ENCODE data around the gene TRIM60. TPM values are rescaled to one million over a fixed set of nuclear protein-coding genes. Genes with fewer than 3 reads are reported as not detected.

Gene TRIM60
- total RNA-seq, 4 donors from 2014 or later, result not detected

DNA sequence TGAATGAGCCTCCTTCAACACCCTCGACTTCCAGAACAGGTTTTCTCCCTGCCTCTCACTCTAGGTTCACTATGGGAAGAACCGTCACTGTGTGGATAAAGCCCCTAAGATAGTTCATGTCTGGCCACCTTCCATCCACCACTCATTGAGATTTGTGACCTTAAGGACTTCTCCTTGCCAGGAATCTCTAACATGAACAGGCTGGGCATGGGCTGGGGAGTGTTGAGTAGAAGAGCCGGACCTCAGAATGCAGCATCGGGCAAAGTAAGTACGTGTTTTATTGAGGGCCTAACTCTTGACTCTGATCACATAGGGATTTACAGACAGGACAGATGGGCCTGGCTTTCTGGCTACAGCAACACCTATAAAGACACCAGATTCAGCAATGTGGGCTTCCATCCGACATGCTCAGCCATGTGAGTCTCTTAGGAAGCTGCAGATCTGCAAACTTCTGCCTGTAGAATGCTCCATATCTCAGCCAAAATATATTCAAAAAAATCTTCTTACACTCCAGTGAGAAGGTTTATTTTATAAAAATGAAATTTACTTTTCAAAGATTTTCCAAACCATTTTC lies 26.4 kb upstream of the TRIM60 start:
- Histone ChIP-seq H3K9me3 (no peaks in the 10 kb centered on the region), H3K4me3 (replicated peaks in 1 of 3) (no peak overlapping the region), H3K36me3 (no peaks in the 10 kb centered on the region), H3K4me1 (no peaks in the 10 kb centered on the region), H3K27me3 (no peaks in the 10 kb centered on the region), H3K27ac (no peak overlapping the region)
- intact Hi-C loops (cut with DNase I), result no loop called here
- WGBS, 2 donors, result 59 to 72% methylated on average over 6 of the region's 6 CpGs
- TF ChIP-seq, protein P1, sequence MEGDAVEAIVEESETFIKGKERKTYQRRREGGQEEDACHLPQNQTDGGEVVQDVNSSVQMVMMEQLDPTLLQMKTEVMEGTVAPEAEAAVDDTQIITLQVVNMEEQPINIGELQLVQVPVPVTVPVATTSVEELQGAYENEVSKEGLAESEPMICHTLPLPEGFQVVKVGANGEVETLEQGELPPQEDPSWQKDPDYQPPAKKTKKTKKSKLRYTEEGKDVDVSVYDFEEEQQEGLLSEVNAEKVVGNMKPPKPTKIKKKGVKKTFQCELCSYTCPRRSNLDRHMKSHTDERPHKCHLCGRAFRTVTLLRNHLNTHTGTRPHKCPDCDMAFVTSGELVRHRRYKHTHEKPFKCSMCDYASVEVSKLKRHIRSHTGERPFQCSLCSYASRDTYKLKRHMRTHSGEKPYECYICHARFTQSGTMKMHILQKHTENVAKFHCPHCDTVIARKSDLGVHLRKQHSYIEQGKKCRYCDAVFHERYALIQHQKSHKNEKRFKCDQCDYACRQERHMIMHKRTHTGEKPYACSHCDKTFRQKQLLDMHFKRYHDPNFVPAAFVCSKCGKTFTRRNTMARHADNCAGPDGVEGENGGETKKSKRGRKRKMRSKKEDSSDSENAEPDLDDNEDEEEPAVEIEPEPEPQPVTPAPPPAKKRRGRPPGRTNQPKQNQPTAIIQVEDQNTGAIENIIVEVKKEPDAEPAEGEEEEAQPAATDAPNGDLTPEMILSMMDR (IDR thresholded peaks at IDR 0.05), result no peak
- no peak for TF ChIP-seq POLR2A (IDR thresholded peaks at IDR 0.05)
- no peak for DNase-seq

DNA sequence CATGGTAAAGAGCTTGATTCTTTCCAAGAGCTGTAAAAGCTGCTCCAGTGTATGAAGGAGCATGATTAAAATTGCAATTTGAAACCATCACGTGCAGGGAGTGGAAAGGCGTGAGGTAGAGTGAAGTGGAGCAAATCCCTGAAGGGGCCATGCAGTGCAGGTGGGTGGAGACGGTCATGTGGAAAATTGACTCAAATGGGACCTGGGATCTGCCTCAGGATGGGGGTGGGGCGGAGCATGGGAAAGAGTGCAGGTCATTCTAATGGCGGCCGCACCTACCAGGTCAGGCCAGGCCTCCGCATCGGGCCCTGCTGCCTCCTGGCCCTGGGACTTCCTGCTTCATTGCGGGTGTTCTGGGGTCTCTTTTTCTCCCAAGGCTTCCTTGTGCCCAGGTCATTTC lies 25.3 kb upstream of the TRIM60 start:
- intact Hi-C loops (cut with DNase I), result no loop called here
- Histone ChIP-seq H3K27me3 (no peaks in the 10 kb centered on the region), H3K27ac (no peak overlapping the region), H3K4me1 (no peaks in the 10 kb centered on the region), H3K4me3 (replicated peaks in 1 of 3) (no peak overlapping the region), H3K36me3 (no peaks in the 10 kb centered on the region), H3K9me3 (no peaks in the 10 kb centered on the region)
- DNase-seq, result no peak
- 71 to 86% methylated on average over 9 of the region's 9 CpGs for WGBS, 2 donors
- TF ChIP-seq POLR2A (IDR thresholded peaks at IDR 0.05), result no peak
- TF ChIP-seq, protein P1 (IDR thresholded peaks at IDR 0.05), result no peak

DNA sequence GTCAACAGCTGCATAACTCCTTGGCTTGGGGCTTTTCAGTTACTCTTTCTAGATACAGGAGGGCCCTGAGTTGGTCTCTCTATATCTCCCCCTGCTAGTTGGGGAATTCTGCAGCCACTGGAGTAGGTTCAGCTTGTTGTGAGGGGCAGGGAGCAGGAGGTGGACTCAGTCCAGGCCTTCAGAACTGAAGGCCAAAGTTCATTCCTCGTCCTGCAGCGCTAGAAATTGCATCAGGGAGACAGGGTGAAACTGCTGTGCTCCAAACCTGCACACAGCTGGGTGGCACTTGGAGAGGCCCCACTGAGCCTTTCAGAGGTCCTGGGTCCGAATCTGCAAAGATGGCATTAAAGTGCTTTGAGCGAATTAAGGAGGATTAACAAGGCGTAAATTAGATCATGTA lies 24.9 kb upstream of the TRIM60 start:
- no peaks in the 10 kb centered on the region for H3K27me3 ChIP-seq
- no peaks in the 10 kb centered on the region for H3K36me3 ChIP-seq
- DNase-seq, result no peak
- intact Hi-C loops (cut with DNase I), result no loop called here
- TF ChIP-seq POLR2A (IDR thresholded peaks at IDR 0.05), result no peak
- H3K4me3 ChIP-seq (replicated peaks in 1 of 3), result no peak overlapping the region
- no peak overlapping the region for H3K27ac ChIP-seq
- 89 to 96% methylated on average over 5 of the region's 5 CpGs for WGBS, 2 donors
- H3K9me3 ChIP-seq, result no peaks in the 10 kb centered on the region
- H3K4me1 ChIP-seq, result no peaks in the 10 kb centered on the region

DNA sequence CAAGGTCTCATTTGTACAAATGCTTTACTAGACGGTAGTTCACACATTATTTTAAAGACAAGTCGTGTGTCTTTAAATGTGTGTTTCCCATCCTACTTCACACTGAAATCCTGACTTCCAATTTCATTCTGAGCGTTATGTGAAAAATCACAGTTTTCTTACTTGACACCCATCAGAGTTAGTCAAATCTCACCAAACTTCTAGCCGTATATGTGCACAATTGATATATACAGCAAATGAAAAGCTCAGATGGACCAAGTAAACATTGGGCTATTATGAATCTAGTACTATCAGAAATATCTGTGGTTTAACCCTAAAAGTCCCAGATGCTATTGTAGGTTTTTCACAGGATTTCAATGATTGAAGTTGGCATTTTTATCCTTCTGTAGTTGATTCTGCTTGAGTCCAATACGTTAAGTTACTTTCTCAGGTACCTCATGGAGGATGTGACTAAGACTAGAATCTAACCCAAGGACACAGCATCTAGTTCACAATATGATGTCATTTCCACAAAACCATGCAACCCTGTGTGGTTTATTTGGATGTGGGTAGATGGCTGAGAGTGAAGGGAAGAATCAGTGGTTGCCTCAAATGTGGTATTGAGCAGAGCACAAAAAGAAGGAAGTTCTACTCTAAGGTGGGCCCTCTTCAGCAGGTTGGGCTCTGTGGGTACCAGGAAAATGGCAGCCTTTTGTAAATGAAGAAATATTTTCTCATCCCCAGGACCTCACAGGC lies 22.1 kb upstream of the TRIM60 start:
- DNase-seq, result no peak
- H3K4me1 ChIP-seq, result no peaks in the 10 kb centered on the region
- intact Hi-C loops (cut with DNase I), result no loop called here
- H3K9me3 ChIP-seq, result no peaks in the 10 kb centered on the region
- WGBS, 2 donors, result 86 to 93% methylated on average over 5 of the region's 5 CpGs
- TF ChIP-seq, protein P1 (IDR thresholded peaks at IDR 0.05), result no peak
- no peak for TF ChIP-seq POLR2A (IDR thresholded peaks at IDR 0.05)
- no peaks in the 10 kb centered on the region for H3K36me3 ChIP-seq
- H3K27me3 ChIP-seq, result no peaks in the 10 kb centered on the region
- H3K27ac ChIP-seq, result no peak overlapping the region
- H3K4me3 ChIP-seq (replicated peaks in 1 of 3), result no peak overlapping the region

DNA sequence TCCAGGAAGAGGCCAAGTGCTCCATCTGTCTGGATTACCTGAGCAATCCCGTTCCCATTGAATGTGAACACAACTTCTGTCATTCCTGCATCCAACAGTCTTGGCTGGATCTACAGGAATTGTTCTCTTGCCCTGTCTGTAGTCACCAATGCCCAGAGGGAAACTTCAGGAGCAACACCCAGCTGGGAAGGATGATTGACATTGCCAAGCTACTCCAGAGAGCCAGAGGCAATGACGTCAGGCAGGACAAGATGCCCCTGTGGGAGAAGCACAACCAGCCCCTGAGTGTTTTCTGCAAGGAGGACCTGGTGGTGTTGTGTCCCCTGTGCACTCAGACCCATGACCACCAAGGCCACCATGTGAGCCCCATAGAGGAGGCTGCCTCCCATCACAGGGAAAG lies 21.3 kb upstream of the TRIM60 start:
- Histone ChIP-seq H3K27ac (no peak overlapping the region), H3K27me3 (no peaks in the 10 kb centered on the region), H3K36me3 (no peaks in the 10 kb centered on the region), H3K4me3 (replicated peaks in 1 of 3) (no peak overlapping the region), H3K9me3 (no peaks in the 10 kb centered on the region), H3K4me1 (no peaks in the 10 kb centered on the region)
- TF ChIP-seq, protein P1 (IDR thresholded peaks at IDR 0.05), result no peak
- no peak for TF ChIP-seq POLR2A (IDR thresholded peaks at IDR 0.05)
- intact Hi-C loops (cut with DNase I), result no loop called here
- 51 to 89% methylated on average over 2 of the region's 2 CpGs for WGBS, 2 donors
- no peak for DNase-seq
